Right ventricle myocardium superior (tissue), 1 donor: ENCODE results near the gene RNF13. TPM values are rescaled to one million over a fixed set of nuclear protein-coding genes. Genes with fewer than 3 reads are reported as not detected.
A peak's percentile ranks its signal among the peaks of the same experiment; 100 is the strongest.

Experiments used
- ATAC-seq: fragments of 200-7000 bp; cut with Tn5 transposase; one replicate; pipeline ENCODE4 v1.9.1; 2020; ENCODE audit warnings: mild to moderate bottlenecking; ENCODE audit not compliant: poor library complexity
- DNase-seq: peaks from one replicate; pipeline ENCODE4 v3.0.0-alpha.2; 2020
- intact Hi-C: fragments of 100-400 bp; cut with DNase I; formaldehyde crosslinking; loops from one replicate; pipeline ENCODE4 v1.11.2; 2022
- total RNA-seq: library from RNA; stranded (reverse); fragmentation: NEBNext Ultra II Directional; extraction: Animal tissue kit (Norgen Biotek cat#: 25700); gene quantifications from one replicate; pipeline ENCODE4 v1.2.1, GENCODE V29; 2021
- donor health status: DM: no; HTN: yes; CAD: no; lungs with severe emphysema.

The RNF13 gene
- total RNA-seq, 1 donor from 2014 or later, result 45.0 TPM

DNA sequence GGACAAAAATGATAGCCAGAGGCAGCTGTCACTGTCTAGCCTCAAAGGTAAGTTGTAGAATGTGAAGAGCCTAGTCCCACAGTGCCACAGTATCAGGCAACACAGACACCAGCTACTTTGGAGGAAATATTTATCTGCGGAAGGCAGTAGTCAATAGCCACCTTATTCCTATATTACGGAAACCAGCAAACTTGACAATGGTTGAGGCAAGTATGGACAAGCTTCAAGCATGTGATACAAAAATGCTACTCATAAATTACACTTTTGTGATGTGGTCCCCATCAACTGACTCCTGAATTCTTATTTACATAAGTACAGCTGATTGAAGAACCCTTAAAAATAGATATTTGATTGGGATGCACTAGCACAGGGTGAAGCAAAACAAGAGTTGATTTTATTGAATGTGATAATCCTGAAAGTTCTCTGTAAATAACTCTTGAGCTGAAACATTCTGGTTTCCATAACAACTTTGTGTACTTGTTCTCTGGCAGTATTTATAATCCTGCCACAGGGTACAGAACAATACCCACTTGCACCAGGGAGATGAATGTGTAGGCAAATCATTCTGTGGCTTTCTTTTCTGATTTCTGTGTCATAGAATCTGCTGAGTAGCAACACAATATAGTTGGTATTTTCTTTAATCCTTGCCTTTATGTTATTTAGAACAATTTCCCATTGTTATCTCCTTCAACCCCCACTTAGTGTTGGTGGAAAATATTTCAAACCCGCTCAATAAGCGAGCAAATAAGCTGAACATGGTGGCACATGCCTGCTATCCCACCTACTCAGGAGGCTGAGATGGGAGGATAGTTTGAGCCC is 20.4 kb upstream of the RNF13 start, which contains the start of gene ANKUB1:
ANKUB1 (minus strand) TSS at position 103 of the 819 bp plus-strand sequence. CDS start 188 bp downstream, outside the sequence.
- ATAC-seq (no peak), DNase-seq (no peak)
- intact Hi-C loops, result no loop called here

DNA sequence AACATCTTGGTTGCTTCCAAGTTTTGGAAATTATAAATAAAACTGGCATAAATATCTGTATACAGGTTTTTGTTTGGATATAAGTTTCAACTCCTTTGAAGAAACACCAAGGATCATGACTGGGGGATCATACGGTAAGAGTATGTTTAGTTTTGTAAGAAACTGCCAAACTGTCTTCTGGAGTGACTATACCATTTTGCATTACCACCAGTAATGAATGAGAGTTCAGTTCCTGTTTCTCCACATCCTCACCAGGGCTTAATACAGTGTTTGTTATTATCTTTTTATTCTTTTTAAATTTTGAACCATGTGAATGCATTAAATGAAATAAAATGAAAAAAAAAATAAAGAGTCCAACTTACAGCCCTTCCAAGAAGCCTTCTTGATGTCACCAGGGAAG is 17.0 kb upstream of the RNF13 start:
- intact Hi-C loops, result no loop called here
- DNase-seq (no peak), ATAC-seq (no peak)

DNA sequence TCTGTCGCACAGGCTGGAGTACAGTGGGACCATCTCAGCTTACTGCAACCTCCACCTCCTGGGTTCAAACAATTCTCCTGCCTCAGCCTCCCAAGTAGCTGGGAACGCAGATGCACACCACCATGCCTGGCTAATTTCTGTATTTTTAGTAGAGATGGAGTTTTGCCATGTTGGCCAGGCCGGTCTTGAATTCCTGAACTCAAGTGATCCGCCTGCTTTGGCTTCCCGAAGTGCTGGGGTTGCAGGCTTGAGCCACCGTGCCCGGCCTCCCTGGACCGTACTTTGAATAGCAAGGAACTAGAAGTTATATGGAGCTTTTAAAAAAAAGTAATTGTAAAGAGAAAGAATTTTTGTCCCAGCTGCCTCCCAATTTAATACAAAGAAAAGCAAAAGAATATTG is 12.3 kb upstream of the RNF13 start:
- intact Hi-C loops, result no loop called here
- ATAC-seq, result no peak
- DNase-seq, result no peak

DNA sequence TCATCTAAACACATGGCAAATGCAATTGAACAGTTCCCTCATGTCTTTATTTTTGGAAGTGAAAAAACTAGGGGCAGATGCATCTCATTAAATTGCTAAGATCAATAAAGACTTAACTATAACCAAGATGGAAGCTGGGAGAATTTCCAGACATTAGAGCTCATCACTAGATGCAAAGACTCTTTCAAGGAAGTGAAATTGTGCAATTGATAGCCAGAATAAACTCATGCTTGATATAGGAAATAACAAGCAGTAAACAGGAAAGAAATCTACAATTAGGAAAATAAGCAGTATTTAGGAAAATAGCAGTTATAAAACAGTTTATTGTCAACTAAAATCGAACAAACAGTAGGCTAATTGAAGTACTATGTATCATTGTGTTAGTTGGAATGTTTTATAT is 11.8 kb upstream of the RNF13 start:
- DNase-seq (no peak), ATAC-seq (no peak)
- intact Hi-C loops, result no loop called here

DNA sequence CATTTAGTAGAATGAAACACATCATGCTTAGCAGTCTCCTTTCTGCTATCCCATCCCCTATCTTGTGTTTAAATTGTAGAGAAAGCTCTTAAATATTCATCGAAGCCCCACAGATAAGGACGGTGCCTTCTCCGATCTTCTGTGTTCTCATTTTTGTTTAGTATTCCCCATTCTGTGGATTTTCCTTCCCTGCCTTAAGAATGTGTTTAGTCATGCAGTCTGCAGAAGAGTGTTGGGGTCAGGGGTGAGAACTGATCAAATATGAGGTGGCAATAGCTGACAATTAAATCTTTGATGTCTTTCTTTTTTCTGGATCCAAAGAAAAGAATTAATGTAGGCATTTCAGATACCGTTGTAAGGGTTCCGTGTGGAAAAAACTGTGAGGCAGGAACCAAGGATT is 11.4 kb upstream of the RNF13 start:
- ATAC-seq, result no peak
- no peak for DNase-seq
- intact Hi-C loops, result no loop called here

DNA sequence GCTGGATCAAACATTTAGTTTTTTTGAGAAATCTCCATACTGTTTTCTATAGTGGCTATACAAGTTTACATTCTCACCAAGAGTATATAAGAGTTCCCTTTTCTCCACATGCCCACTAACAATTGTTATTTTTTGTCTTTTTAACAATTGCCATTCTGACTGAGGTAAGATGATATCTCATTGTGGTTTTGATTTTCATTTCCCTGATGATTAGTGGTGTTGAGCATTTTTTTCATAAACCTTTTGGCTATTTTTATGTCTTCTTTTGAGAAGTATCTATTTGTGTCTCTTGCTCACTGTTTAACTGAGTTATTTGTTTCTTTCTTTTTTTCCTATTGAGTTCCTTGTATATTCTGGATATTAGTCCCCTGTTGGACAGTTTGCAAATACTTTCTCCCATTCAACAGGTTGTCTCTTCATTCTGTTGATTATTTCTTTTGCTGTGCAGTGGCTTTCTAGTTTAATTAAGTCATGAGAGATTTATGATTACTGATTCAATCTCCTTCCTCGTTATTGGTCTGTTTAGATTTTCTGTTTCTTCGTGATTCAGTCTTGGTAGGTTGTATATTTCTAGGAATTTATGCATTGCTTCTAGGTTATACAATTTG is 6.7 kb upstream of the RNF13 start:
- DNase-seq, result no peak
- ATAC-seq, result no peak
- intact Hi-C loops, result no loop called here

DNA sequence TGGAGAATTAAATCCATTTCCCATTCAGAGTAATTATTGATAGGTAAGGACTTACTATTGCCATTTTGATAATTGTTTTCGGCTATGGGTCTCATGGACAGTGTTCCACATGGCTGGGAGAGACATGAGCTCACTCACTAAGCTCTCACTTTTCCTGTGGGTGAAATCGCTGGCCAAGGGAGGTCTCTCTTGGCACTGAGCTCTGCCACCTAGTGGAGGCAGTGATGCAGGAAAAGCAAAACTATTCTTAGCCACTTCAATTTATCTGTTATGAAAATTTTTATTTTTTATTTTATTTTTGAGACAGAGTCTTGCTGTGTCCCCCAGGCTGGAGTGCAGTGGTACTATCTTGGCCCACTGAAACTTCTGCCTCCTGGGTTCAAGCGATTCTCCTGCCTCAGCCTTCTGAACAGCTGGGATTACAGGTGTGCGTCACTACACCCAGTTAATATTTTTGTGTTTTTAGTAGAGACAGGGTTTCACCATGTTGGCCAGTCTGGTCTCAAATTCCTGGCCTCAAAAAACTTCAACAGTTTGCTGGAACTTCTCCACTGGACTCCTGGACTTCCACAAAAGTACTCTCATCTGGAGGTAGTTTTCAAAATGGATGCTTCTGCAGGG is 4.7 kb upstream of the RNF13 start:
- peak; percentile 69 for DNase-seq

DNA sequence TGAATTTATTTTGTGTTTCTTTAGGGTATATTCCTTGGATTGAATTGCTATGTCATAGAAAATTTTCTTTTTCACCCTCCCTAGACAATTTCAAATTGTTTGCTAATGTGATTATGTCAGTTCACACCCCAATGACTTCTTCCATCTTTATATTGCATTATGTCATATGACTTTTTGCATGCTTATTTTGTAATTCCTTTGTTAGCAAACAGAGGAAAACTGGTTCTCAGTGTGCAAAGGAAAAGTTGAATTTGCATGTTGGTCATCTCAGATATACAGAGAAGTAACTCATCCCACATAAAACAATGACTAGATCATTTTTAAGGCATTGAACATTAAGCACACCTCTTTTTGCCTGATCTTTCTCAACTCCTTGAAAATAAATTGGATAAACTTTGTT is 3.3 kb upstream of the RNF13 start:
- ATAC-seq, result no peak
- no peak for DNase-seq
- intact Hi-C loops, result no loop called here

More for the DNA sequence above, 4.7 kb upstream of the RNF13 start:
- intact Hi-C loops, result no loop called here
- ATAC-seq, result no peak

DNA sequence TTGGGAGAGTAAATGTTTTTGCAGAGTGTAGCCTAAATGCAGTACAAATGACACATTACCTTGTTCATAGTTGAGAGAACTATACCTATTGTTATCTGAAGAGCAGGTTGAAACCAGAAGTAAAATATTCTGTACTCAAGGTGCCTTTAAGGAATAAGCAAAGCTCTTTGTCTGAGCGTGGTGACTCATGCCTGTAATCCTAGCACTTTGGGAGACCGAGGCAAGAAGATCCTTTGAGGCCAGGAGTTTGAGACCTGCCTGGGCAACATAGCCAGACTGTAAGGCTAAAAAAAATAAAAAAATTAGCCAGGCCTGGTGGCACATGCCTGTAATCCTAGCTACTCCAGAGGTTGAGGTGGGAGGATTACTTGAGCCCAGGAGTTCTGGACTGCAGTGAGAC is 2.2 kb upstream of the RNF13 start:
- DNase-seq (no peak), ATAC-seq (no peak)
- intact Hi-C loops, result no loop called here

DNA sequence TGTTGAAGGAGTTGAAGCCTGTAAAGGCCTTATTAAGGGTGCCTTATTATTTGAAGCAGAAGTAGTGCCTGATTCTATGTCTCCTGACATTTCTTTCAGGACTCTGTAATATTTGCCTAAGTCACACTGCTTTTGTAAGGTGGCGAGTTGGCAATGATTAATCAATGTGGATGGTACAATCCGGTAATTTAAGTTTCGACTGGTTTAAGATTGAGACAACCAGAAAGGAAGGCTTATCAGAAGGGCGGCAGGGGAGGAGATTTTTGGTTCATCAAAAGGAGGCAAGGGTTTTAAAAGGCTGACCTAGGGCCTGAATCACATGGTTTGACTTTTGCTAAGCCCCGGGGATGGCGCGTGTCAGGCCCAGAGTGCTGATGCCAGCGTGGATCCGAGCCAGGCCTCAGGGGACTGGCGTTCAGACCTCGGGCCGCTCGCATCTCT is 830 bp upstream of the RNF13 start:
- DNase-seq, result no peak
- ATAC-seq, result no peak
- intact Hi-C loops, result no loop called here

DNA sequence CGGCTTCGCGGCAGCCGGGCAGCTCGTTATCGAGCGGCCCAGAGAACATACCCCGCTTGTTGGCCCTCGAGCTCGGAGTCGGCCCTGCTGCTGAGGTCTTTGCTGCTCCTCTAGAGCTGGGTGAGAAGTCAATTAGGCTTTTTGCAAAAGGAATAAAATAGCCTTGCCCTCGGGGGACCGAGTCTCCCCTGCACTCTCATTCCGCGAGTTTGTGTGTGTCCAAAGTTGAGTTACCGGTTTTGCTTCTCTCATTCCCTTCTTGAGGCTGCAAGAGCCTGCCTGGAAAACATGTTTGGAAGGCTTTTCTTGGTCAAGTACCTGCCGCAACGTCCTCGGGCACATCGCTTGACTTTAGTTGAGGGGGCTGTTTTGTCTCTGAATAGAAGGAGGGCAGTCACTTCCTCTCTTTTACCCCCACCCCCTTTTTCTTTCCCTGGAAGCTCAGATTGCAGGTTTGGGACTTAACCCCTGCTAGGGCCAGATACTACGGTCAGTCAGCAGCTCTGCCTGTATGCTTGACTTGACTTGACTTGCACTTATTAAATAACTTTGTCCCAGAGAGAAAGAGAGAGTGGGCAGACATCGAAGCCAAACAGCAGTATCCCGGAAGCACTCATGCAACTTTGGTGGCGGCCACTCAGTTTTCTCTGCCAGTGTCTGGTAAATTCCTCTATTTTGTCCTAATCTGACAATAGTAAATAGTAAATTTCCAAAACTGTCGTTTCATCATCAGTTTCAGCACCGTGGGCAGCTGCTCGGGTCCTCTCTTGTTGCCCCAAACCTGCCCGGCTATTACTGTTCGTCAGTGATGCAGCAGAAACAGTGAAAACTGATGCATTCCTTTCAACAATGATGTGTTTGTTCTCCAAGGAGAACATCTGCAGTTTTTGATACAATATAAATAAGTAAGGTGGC is 609 bp downstream of the RNF13 start:
- ATAC-seq, result peak; percentile 26
- peak; percentile 40 for DNase-seq
- intact Hi-C loops, result no loop called here

DNA sequence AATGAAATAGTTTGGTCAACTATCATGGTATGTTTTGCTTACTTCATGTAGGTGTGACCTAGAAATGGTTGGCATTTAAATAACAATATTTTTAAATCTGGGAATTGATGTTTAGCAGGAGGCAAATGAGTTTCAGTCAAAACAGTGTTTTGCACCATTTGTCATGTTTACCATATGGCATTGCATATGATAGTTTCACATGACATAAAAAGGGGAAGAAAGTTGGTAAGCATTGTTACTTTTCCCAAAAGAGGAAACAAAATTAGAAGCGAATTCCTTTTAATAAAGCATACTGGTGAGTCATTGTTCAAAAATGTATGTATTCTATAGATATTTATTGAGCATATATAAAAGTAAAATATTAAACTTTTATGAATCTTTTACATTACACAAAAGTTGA is 2.3 kb downstream of the RNF13 start:
- intact Hi-C loops, result no loop called here
- ATAC-seq (no peak), DNase-seq (no peak)

DNA sequence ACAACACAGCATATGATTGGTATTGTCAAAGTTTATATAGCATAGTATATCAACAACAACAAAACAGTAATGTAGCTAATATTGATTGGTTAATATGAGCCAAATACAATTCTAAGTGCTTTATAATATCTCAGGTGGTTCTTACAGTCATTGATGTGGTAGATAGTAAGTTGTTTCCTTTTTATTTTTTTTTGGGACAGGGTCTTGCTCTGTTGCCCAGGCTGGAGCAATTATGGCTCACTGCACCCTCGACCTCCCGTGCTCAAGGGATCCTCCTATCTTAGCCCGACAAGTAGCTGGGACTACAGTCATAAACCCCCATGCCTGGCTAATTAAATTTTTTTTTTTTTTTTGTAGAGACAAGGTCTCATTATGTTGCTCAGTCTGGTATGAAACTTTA is 2.7 kb downstream of the RNF13 start:
- DNase-seq, result no peak
- intact Hi-C loops, result no loop called here
- no peak for ATAC-seq

DNA sequence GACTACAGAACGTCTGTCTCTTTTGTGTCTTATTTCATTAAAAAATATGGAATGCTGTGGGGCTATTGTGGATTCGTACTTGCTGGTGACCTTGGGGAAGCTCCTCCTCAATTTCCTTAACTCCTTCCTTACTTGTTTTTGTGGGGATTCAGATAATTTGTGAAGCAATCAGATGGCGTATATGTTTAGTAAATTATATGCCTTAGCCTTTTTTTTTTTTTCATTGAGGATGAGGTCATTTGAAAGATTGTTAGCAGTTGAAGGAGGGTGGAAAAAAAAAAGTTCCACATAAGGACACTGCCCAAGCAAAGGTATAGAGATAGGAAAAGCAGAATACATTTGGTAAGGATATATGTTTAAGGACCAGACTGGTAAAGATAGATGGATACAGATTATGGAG is 3.3 kb downstream of the RNF13 start:
- intact Hi-C loops, result no loop called here
- ATAC-seq, result no peak
- DNase-seq, result no peak

DNA sequence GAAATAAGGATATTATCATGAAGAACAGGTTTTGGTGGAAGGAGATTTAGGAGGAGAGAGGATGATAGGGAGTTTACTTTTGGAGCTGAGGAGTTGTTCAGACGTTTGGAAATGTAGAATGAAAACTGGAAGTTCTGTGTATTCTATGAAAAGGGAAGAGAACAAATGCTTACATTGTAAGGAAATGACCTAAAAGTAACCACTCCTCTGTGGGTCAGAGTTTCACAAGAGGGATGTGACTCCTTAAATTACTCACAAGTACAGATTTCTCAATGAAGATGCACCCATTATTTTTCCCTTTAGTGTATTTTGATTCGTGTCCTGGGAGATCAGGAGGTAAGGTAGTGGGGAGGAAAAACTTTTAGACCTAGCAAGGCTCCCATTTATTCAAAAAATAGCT is 4.0 kb downstream of the RNF13 start:
- no peak for ATAC-seq
- intact Hi-C loops, result no loop called here
- DNase-seq, result no peak

DNA sequence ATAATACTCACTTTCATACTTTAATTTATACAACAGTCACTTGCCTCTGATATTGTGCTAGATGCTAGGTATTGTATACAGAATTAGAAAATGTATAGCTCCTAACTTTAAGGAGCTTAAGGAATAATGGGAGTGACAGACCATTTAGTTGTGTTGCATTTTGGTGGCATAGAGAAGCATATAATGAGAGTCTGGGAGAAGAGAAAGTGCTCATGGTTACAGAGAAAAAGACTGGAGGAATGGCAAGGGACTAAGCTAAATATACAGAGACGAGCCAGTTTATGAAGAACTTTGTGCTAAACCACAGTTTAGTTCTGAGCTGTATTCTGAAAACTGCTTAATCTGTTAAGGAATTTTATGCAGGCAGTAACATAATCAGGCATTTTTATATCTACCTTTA is 6.4 kb downstream of the RNF13 start:
- no peak for ATAC-seq
- intact Hi-C loops, result no loop called here
- no peak for DNase-seq

DNA sequence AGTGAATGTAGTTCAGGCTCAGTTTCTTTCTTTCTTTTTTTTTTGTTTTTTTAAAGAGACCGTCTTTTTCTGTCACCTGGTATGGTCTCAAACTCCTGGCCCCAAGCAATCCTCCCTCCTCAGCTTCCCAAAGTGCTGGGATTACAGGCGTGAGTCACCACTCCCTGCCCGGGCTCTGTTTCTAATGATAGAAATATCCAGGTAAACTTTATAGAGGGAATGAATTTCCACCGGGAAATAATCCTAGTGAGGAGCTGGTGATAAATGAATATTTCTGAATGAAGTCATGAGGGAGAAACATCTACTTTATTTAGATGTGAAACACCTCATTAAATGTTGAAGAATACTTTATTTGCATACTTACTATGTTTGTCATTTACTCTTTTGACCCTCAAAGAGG is 7.2 kb downstream of the RNF13 start:
- ATAC-seq (no peak), DNase-seq (no peak)
- intact Hi-C loops, result no loop called here

DNA sequence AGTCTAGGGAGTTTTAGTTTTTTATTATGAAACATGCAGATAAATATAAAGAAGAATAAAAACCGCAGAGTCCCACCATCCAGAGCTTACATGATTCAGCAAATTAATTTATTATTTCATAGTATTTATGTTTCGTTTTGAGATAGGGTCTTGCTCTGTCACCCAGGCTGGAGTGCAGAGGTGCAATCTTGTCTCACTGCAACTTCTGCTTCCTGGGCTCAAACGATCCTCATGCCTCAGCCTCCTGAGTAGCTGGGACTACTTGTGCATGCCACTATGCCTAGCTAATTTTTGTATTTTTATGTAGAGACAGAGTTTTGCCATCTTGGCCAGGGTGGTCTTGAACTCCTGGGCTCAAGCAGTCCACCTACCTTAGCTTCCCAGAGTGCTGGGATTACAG is 13.6 kb downstream of the RNF13 start:
- DNase-seq (no peak), ATAC-seq (no peak)
- intact Hi-C loops, result no loop called here

DNA sequence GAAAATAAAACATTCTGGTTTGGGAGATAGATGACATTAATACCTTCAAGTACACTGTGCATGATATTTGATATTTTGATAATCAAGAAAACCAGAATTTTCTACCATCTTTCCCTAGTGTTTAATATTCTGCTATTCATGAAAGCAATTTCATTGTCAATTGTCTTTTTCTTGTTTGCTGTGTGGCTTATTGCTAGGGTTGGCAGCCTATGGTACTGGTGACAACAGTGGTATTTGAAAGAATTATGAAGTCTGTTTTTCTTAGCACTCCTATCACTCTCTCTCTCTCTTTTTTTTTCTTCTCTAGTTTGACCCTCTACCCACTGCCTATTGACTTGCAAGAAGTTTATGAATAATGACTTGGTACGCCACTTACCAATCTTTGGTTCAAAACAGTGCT is 15.4 kb downstream of the RNF13 start:
- intact Hi-C loops, result no loop called here
- no peak for ATAC-seq
- DNase-seq, result no peak
